CD14-positive monocyte (primary cell): ENCODE measurements around the gene DNAAF6. TPM values are rescaled to one million over a fixed set of nuclear protein-coding genes. Genes with fewer than 3 reads are reported as not detected.

Source experiments
- DNase-seq, 3 donors: peaks; one replicate each; pipeline ENCODE4 v3.0.0-alpha.2; 2011 to 2022
- H2AFZ ChIP-seq: 2 replicates; pipeline ENCODE4 v1.6.0; 2012; ENCODE audit warnings: mild to moderate bottlenecking, low read depth, low read length, inconsistent platforms; ENCODE audit not compliant: insufficient read depth, poor library complexity, severe bottlenecking
- H3K27ac ChIP-seq, 2 donors: 1 replicate in 1 of 2; 2 replicates in 1 of 2; pipeline ENCODE4 v1.5.1; 2012 to 2013; ENCODE audit warnings: low read length in 2 of 2, control low read depth in 1 of 2, inconsistent platforms in 1 of 2, low read depth in 1 of 2, mild to moderate bottlenecking in 1 of 2
- H3K27me3 ChIP-seq, 2 donors: one replicate each; pipeline versions ENCODE4 v1.6.0 to v1.6.1; 2011 to 2013; ENCODE audit warnings: low read length in 2 of 2; ENCODE audit not compliant: control insufficient read depth in 2 of 2, insufficient read depth in 2 of 2
- H3K36me3 ChIP-seq, 2 donors: replicated peaks in 1 of 2; 1 replicate in 1 of 2; 2 replicates in 1 of 2; pipeline versions ENCODE4 v1.5.1 to v1.6.1; 2012 to 2013; ENCODE audit warnings: low read length in 2 of 2, control low read depth in 1 of 2, inconsistent platforms in 1 of 2, mild to moderate bottlenecking in 1 of 2; ENCODE audit not compliant: insufficient read depth in 2 of 2, control insufficient read depth in 1 of 2
- H3K4me1 ChIP-seq, 2 donors: 1 replicate in 1 of 2; 2 replicates in 1 of 2; pipeline versions ENCODE4 v1.5.1 to v1.6.1; 2012 to 2013; ENCODE audit warnings: low read length in 2 of 2, control low read depth in 1 of 2, inconsistent platforms in 1 of 2, mild to moderate bottlenecking in 1 of 2, moderate library complexity in 1 of 2; ENCODE audit not compliant: insufficient read depth in 2 of 2, control insufficient read depth in 1 of 2
- H3K4me2 ChIP-seq: replicated peaks from 2 replicates; pipeline ENCODE3; 2012; ENCODE audit warnings: low read length, moderate library complexity, mild to moderate bottlenecking; ENCODE audit not compliant: poor library complexity, severe bottlenecking; ENCODE audit errors: extremely low read depth
- H3K4me3 ChIP-seq, 3 experiments: fragments of 200-600 bp in 1 of 3; sonication (generic) in 1 of 3; replicated peaks in 1 of 3; 1 replicate in 2 of 3; 2 replicates in 1 of 3; pipeline ENCODE4 v1.5.1; 2011 to 2013; ENCODE audit warnings: low read length in 3 of 3, mild to moderate bottlenecking in 3 of 3, control low read depth in 2 of 3, low read depth in 2 of 3, inconsistent platforms in 1 of 3, moderate library complexity in 1 of 3
- H3K79me2 ChIP-seq: 2 replicates; pipeline ENCODE4 v1.6.0; 2012; ENCODE audit warnings: mild to moderate bottlenecking, control low read depth, inconsistent platforms, low read length, moderate library complexity; ENCODE audit not compliant: insufficient read depth
- H3K9ac ChIP-seq: 2 replicates; pipeline ENCODE4 v1.6.0; 2017; ENCODE audit warnings: low read length, mild to moderate bottlenecking; ENCODE audit not compliant: insufficient read depth, poor library complexity, severe bottlenecking
- H3K9me3 ChIP-seq, 2 donors: replicated peaks in 1 of 2; 1 replicate in 1 of 2; 2 replicates in 1 of 2; pipeline versions ENCODE4 v1.5.1 to v1.6.1; 2012 to 2013; ENCODE audit warnings: low read length in 2 of 2, control low read depth in 1 of 2; ENCODE audit not compliant: control insufficient read depth in 1 of 2, insufficient read depth in 1 of 2
- H4K20me1 ChIP-seq: 2 replicates; pipeline ENCODE4 v1.6.0; 2012; ENCODE audit warnings: mild to moderate bottlenecking, low read length, control low read depth, moderate library complexity; ENCODE audit not compliant: insufficient read depth
- H3K27ac Mint-ChIP-seq, 7 donors: one replicate each; pipeline ENCODE4 v1.8.0; 2020; ENCODE audit warnings: mild to moderate bottlenecking in 7 of 7, mixed read lengths in 7 of 7, moderate library complexity in 6 of 7, inconsistent platforms in 2 of 7
- H3K27me3 Mint-ChIP-seq, 3 donors: one replicate each; pipeline ENCODE4 v1.8.0; 2021 to 2022; ENCODE audit warnings: low read depth in 3 of 3, mild to moderate bottlenecking in 3 of 3, mixed read lengths in 3 of 3, moderate library complexity in 3 of 3, inconsistent platforms in 1 of 3
- H3K36me3 Mint-ChIP-seq, 2 donors: one replicate each; pipeline ENCODE4 v1.8.0; 2020; ENCODE audit warnings: mixed read lengths in 2 of 2, inconsistent platforms in 1 of 2, mild to moderate bottlenecking in 1 of 2
- H3K4me1 Mint-ChIP-seq: one replicate; pipeline ENCODE4 v1.8.0; 2020; ENCODE audit warnings: mild to moderate bottlenecking, mixed read lengths
- H3K4me3 Mint-ChIP-seq, 2 donors: one replicate each; pipeline ENCODE4 v1.8.0; 2020; ENCODE audit warnings: mild to moderate bottlenecking in 2 of 2, mixed read lengths in 2 of 2, moderate library complexity in 1 of 2
- H3K9me3 Mint-ChIP-seq, 7 donors: one replicate each; pipeline ENCODE4 v1.8.0; 2020 to 2022; ENCODE audit warnings: mixed read lengths in 7 of 7, mild to moderate bottlenecking in 6 of 7, moderate library complexity in 6 of 7, inconsistent platforms in 2 of 7
- WGBS: methylation state at CpG from one replicate; pipeline ENCODE4 v1.1.5; 2013; ENCODE audit warnings: missing lambda C conversion rate; ENCODE audit not compliant: insufficient coverage; 5-methylcytosine and 5-hydroxymethylcytosine counted together
- intact Hi-C, 2 donors: fragments of 100-400 bp; cut with micrococcal nuclease; formaldehyde crosslinking; loops; one replicate each; pipeline versions ENCODE4 v1.15.0 to v1.15.1; 2023
- polyA plus RNA-seq, 3 donors: library from polyadenylated mRNA; depleted of rRNA in 1 of 3; unstranded in 2 of 3; stranded (reverse) in 1 of 3; fragments of 300-500 nt in 2 of 3; fragments of >200 nt in 1 of 3; fragmentation: Illumina TruSeq in 2 of 3; gene quantifications; 1 replicate in 2 of 3; 2 replicates in 1 of 3; pipeline ENCODE4 v1.2.3, GENCODE V29; 2012 to 2021
- TF ChIP-seq, protein P1 (sequence below): fragments of 200-600 bp; IDR thresholded peaks from one replicate; pipeline ENCODE4 v1.8.0; 2022; ENCODE audit warnings: antibody characterized with exemption, mild to moderate bottlenecking

DNAAF6 gene
- polyA plus RNA-seq, 3 donors, result not detected

DNA sequence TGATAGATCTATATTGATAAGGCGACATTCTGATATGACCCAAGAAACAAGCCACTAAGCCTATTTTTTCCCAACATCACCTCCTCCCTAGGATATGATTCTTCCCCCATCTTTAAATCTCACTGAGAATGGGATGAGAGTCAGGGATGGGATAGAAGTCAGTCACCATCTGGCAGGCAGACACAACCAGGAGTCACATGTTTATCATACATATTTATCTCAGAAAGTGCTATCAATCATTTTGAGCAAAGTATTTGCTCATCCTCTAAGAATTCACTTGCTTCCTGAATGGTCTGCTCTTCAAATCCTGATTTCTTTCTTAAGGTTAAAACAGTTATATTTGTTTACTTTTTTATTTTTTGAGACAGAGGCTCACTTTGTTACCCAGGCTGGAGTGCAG, 20.3 kb downstream of the DNAAF6 start:
- Histone ChIP-seq H3K9ac (no peak overlapping the region), H3K4me2 (no peak overlapping the region), H2AFZ (no peak overlapping the region), H3K9me3 (no peaks in the 10 kb centered on the region), H3K4me1 (peaks cover 4% of the 10 kb centered on the region in 2 donors), H3K27me3 (peaks cover 0 to 4% of the 10 kb centered on the region in 2 donors), H4K20me1 (no peaks in the 10 kb centered on the region), H3K4me3 (no peak overlapping the region), H3K79me2 (no peaks in the 10 kb centered on the region), H3K27ac (no peak overlapping the region), H3K36me3 (no peaks in the 10 kb centered on the region)
- Mint-ChIP-seq H3K9me3 (no peaks in the 10 kb centered on the region), H3K4me1 (peaks cover 6% of the 10 kb centered on the region), H3K4me3 (no peak overlapping the region), H3K27ac (no peak overlapping the region), H3K36me3 (no peaks in the 10 kb centered on the region), H3K27me3 (peaks cover 1 to 12% (median 7%) of the 10 kb centered on the region in 3 donors)
- DNase-seq, result no peak
- WGBS, result no CpG with 5 or more reads among the region's 1 CpG
- TF ChIP-seq, protein P1, sequence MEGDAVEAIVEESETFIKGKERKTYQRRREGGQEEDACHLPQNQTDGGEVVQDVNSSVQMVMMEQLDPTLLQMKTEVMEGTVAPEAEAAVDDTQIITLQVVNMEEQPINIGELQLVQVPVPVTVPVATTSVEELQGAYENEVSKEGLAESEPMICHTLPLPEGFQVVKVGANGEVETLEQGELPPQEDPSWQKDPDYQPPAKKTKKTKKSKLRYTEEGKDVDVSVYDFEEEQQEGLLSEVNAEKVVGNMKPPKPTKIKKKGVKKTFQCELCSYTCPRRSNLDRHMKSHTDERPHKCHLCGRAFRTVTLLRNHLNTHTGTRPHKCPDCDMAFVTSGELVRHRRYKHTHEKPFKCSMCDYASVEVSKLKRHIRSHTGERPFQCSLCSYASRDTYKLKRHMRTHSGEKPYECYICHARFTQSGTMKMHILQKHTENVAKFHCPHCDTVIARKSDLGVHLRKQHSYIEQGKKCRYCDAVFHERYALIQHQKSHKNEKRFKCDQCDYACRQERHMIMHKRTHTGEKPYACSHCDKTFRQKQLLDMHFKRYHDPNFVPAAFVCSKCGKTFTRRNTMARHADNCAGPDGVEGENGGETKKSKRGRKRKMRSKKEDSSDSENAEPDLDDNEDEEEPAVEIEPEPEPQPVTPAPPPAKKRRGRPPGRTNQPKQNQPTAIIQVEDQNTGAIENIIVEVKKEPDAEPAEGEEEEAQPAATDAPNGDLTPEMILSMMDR, result no peak
- intact Hi-C loops, result no loop called here

DNA sequence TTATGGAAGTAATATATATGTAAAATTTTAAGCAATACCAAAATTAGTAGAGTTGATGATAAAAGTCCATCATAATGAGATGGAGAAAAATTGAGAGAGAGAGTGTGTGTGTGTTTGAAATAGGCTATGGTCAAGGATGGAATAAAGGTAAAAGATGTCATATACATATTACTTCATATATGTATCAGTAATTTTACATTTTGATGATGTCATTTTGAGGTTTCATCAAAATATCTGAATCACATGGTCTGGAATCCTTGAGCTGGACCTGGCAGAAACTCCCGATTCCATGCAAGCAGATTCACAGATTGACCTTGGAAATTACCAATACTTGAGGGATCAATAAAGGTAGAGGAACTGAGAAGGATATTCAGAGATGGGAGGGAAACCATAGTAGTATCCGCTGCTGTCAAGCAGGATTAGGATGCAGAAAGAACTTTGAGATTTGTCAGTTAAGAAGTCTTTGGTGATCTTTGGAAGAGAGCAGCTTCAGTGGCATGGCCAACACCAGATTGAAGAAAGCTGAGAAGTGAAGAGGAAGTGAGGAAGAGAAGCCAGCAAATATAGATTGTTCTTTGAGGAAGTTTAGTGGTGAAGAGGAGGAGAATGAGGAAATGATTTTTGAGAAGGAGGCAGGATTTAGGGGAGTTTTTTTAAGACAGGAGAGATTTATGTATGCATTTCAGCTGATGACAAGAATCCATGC, 21.5 kb downstream of the DNAAF6 start:
- Histone ChIP-seq H3K4me2 (no peak overlapping the region), H3K9ac (no peak overlapping the region), H3K4me3 (no peak overlapping the region), H3K27me3 (peaks cover 0 to 2% of the 10 kb centered on the region in 2 donors), H3K27ac (no peak overlapping the region), H2AFZ (no peak overlapping the region), H3K4me1 (peaks cover 4% of the 10 kb centered on the region in 2 donors), H3K36me3 (no peaks in the 10 kb centered on the region), H4K20me1 (no peaks in the 10 kb centered on the region), H3K79me2 (no peaks in the 10 kb centered on the region), H3K9me3 (no peaks in the 10 kb centered on the region)
- peak; percentile 0 to 9 (median 2) for DNase-seq
- 90% methylated on average over 2 of the region's 2 CpGs for WGBS
- intact Hi-C loops, result no loop called here
- Mint-ChIP-seq H3K4me1 (peaks cover 6% of the 10 kb centered on the region), H3K9me3 (no peaks in the 10 kb centered on the region), H3K27me3 (peaks cover 1 to 12% (median 7%) of the 10 kb centered on the region in 3 donors), H3K27ac (peak overlapping the region in 1 of 7 donors; percentile 6), H3K36me3 (no peaks in the 10 kb centered on the region), H3K4me3 (no peak overlapping the region)
- TF ChIP-seq, protein P1, result no peak
